CD4-positive, alpha-beta T cell treated with Interleukin-2 at 100 ng/mL for 4 hours (primary cell): ENCODE data around the gene SLC15A3.

ENCODE experiments used
- DNase-seq: peaks from one replicate; pipeline ENCODE4 v3.0.0-alpha.2; 2020; ENCODE audit warnings: low spot score

Gene SLC15A3

GRCh38 chr11:60945295-60945667 is 6.7 kb downstream of the SLC15A3 start:
- DNase-seq, result no peak

- DNase-seq, result no peak
Measured at GRCh38 chr11:60944490-60945294, 7.3 kb downstream of the SLC15A3 start.

GRCh38 chr11:60942970-60943565 is 8.9 kb downstream of the SLC15A3 start:
- no peak for DNase-seq

GRCh38 chr11:60942219-60942618 is 9.8 kb downstream of the SLC15A3 start:
- DNase-seq, result no peak

GRCh38 chr11:60941371-60942119 is 10.4 kb downstream of the SLC15A3 start:
- no peak for DNase-seq

DNA sequence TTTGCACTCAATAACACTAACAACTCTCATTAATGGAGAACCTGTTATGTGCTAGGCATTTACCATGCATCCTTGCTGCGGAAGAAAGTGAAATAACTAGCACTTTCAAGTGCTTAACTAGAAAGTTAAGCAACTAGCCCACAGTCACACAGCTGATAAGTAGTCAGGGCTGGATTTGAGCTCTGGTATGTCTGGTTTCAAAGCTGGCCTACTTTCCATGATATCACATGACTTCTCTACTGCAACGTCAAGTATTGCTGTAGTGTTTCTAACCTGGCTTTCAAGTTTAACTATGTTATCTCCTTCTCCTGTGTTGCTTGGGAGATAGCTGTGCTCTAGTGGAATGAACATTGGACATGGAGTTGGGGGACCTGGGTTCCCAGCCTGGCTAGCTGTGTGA is 12.1 kb downstream of the SLC15A3 start:
- no peak for DNase-seq

DNA sequence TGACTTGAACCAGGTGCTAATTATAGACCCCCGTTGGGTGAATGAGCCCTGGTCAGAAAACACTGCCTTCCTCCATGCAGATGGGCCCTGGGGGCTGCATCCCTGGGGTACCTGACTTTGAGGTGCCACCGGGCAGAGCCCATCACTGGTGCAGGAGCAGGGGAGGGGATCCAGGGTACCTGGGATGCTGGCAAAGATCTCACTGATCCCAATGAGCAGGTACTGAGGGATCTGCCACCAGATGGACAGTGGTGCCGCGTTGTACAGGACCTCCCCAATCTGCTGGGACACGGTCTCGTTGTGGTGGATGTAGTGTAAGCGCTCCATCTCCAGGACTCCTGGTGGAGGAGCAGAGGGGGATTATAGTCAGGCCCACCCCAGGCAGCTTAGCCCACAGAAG is 12.7 kb downstream of the SLC15A3 start:
- DNase-seq, result no peak

- no peak for DNase-seq
Measured at GRCh38 chr11:60938500-60938899, 13.5 kb downstream of the SLC15A3 start.

GRCh38 chr11:60937811-60938210 is 14.2 kb downstream of the SLC15A3 start:
- no peak for DNase-seq

GRCh38 chr11:60937144-60937527 is 14.8 kb downstream of the SLC15A3 start:
- no peak for DNase-seq

- DNase-seq, result no peak
Measured at GRCh38 chr11:60936467-60937143, 15.4 kb downstream of the SLC15A3 start.

GRCh38 chr11:60935676-60936442 is 16.1 kb downstream of the SLC15A3 start:
- no peak for DNase-seq

DNA sequence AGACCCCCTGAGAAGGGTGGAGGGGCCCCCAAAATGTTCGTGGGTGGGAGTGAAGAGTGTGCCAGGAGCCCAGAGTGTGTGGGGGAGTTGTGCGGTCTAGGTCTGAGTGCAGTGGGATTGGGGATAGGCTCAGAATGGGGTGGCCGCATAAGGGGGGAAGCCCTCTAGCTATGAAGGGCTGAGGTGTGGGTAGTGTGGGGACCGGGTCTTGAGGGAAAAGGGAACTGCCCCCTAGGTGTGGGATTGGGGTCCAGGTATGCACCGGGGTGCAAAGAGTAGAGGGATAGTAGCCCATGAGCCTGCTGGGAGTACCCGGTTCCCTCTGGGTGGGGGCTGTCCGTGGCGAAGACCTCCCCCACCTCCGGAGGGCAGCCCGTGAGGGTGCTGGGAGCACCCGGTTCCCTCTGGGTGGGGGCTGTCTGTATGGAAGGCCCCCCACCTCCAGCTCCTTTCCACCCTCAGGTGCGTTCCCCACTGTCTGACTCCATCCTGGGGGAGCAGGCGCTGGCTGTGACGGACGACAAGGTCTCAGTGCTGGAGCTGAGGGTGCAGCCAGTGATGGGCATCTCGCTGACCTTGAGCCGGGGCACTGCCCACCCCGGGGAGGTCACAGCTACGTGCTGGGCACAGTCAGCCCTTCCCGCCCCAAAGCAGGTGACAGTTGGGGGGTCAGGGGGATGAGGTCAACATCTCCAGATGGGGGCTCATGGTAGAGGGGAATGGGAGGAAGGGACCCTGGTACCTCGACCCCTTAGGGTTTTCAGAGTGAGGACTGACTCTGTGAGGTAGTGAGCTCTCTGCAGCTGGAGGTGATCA is 17.0 kb downstream of the SLC15A3 start:
- no peak for DNase-seq

GRCh38 chr11:60934124-60934789 is 17.7 kb downstream of the SLC15A3 start:
- no peak for DNase-seq

DNA sequence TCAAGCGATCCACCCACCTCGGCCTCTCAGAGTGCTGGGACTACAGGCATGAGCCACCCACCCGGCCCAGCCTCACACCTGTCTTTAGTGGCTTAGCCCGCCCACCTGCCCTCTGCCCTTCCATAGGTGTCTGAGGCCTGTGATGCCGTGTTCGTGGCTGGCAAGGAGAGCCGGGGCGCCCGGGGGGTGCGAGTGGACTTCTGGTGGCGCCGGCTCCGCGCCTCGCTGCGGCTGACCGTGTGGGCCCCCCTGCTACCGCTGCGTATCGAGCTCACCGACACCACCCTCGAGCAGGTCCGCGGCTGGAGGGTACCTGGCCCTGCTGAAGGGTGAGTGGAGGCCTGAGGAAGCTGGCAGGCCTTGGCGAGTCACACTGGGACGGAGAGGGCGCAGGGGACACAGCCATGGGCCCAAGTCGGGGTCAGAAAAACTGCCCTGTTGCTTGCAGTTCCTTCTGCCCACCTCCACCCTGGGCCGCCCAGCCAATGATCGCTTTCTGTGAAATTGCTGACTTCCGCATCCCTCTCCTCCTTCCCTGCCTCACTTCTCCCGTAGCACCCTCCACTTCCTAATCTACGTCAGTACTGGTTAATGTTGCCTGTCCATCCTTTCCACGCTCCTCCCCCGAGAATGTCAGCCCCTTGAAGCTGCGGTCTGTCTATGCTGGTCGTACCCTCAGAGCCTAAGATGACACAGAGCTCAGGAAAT is 18.4 kb downstream of the SLC15A3 start:
- DNase-seq, result no peak

GRCh38 chr11:60932605-60933356 is 19.2 kb downstream of the SLC15A3 start:
- no peak for DNase-seq

- DNase-seq, result no peak
Measured at GRCh38 chr11:60931917-60932316, 20.1 kb downstream of the SLC15A3 start.

- no peak for DNase-seq
Measured at GRCh38 chr11:60930394-60930793, 21.6 kb downstream of the SLC15A3 start.

GRCh38 chr11:60929764-60930163 is 22.2 kb downstream of the SLC15A3 start:
- DNase-seq, result no peak
